Measurements from ENCODE around the gene GJC2. TPM values are rescaled to one million over a fixed set of nuclear protein-coding genes. Genes with fewer than 3 reads are reported as not detected.

The GJC2 gene
- total RNA-seq, 2 experiments from 2014 or later: 0.17 to 0.25 TPM

GRCh38 chr1:228148935-228149405 lies 760 bp upstream of the GJC2 start:
- H3K4me3 Mint-ChIP-seq: no peak overlapping the region
- no peak for DNase-seq
- no peak overlapping the region for H3K27ac Mint-ChIP-seq
- no peaks in the 10 kb centered on the region for H3K27me3 Mint-ChIP-seq (ENCODE audit: low read depth)
- no peaks in the 10 kb centered on the region for H3K36me3 Mint-ChIP-seq (ENCODE audit: low read depth)
- peaks cover 3% of the 10 kb centered on the region for H3K4me1 Mint-ChIP-seq (ENCODE audit: low read depth)
- CTCF ChIA-PET: no interaction called here
- intact Hi-C loops (cut with micrococcal nuclease): no loop called here
- no peaks in the 10 kb centered on the region for H3K9me3 Mint-ChIP-seq

- H3K27ac Mint-ChIP-seq: no peak overlapping the region
- intact Hi-C loops (cut with micrococcal nuclease): no loop called here
- CTCF ChIA-PET: no interaction called here
- peaks cover 6% of the 10 kb centered on the region for H3K4me1 Mint-ChIP-seq (ENCODE audit: low read depth)
- no peak for DNase-seq
- H3K4me3 Mint-ChIP-seq: no peak overlapping the region
- no peaks in the 10 kb centered on the region for H3K9me3 Mint-ChIP-seq
- H3K36me3 Mint-ChIP-seq (ENCODE audit: low read depth): no peaks in the 10 kb centered on the region
- no peaks in the 10 kb centered on the region for H3K27me3 Mint-ChIP-seq (ENCODE audit: low read depth)
Measured at GRCh38 chr1:228150120-228150460, 360 bp downstream of the GJC2 start.

GRCh38 chr1:228150461-228151179 lies 890 bp downstream of the GJC2 start:
- intact Hi-C loops (cut with micrococcal nuclease): no loop called here
- Mint-ChIP-seq H3K27me3 (ENCODE audit: low read depth) (no peaks in the 10 kb centered on the region), H3K4me1 (ENCODE audit: low read depth) (peaks cover 10% of the 10 kb centered on the region), H3K9me3 (no peaks in the 10 kb centered on the region), H3K4me3 (no peak overlapping the region), H3K36me3 (ENCODE audit: low read depth) (no peaks in the 10 kb centered on the region), H3K27ac (no peak overlapping the region)
- DNase-seq: no peak
- CTCF ChIA-PET: no interaction called here

- Mint-ChIP-seq H3K4me3 (no peak overlapping the region), H3K9me3 (no peaks in the 10 kb centered on the region), H3K27me3 (ENCODE audit: low read depth) (no peaks in the 10 kb centered on the region), H3K27ac (no peak overlapping the region), H3K36me3 (ENCODE audit: low read depth) (no peaks in the 10 kb centered on the region), H3K4me1 (ENCODE audit: low read depth) (peaks cover 10% of the 10 kb centered on the region)
- CTCF ChIA-PET: no interaction called here
- DNase-seq: no peak
- intact Hi-C loops (cut with micrococcal nuclease): no loop called here
Measured at GRCh38 chr1:228151180-228151925, 1.6 kb downstream of the GJC2 start.

GRCh38 chr1:228152097-228152917 lies 2.6 kb downstream of the GJC2 start:
- CTCF ChIA-PET: no interaction called here
- intact Hi-C loops (cut with micrococcal nuclease): no loop called here
- no peak for DNase-seq
- H3K4me3 Mint-ChIP-seq: no peak overlapping the region
- no peaks in the 10 kb centered on the region for H3K9me3 Mint-ChIP-seq
- peaks cover 15% of the 10 kb centered on the region for H3K4me1 Mint-ChIP-seq (ENCODE audit: low read depth)
- no peaks in the 10 kb centered on the region for H3K27me3 Mint-ChIP-seq (ENCODE audit: low read depth)
- no peak overlapping the region for H3K27ac Mint-ChIP-seq
- no peaks in the 10 kb centered on the region for H3K36me3 Mint-ChIP-seq (ENCODE audit: low read depth)

GRCh38 chr1:228152918-228153258 lies 3.2 kb downstream of the GJC2 start:
- intact Hi-C loops (cut with micrococcal nuclease): no loop called here
- H3K27ac Mint-ChIP-seq: no peak overlapping the region

GRCh38 chr1:228154021-228154669 lies 4.4 kb downstream of the GJC2 start:
- intact Hi-C loops (cut with micrococcal nuclease): no loop called here
- Mint-ChIP-seq H3K4me1 (ENCODE audit: low read depth) (peaks cover 15% of the 10 kb centered on the region), H3K27ac (no peak overlapping the region), H3K36me3 (ENCODE audit: low read depth) (no peaks in the 10 kb centered on the region), H3K4me3 (no peak overlapping the region), H3K27me3 (ENCODE audit: low read depth) (no peaks in the 10 kb centered on the region), H3K9me3 (no peaks in the 10 kb centered on the region)
- CTCF ChIA-PET: interaction anchor here (0.9 to 1.0 kb wide), 3 partner anchors 10 to 23 kb away, joined by 3 read pairs; partner anchors contain the start of gene IBA57
- DNase-seq: no peak

More at GRCh38 chr1:228152918-228153258, 3.2 kb downstream of the GJC2 start:
- Mint-ChIP-seq H3K9me3 (no peaks in the 10 kb centered on the region), H3K4me1 (ENCODE audit: low read depth) (peaks cover 15% of the 10 kb centered on the region), H3K4me3 (no peak overlapping the region), H3K27me3 (ENCODE audit: low read depth) (no peaks in the 10 kb centered on the region), H3K36me3 (ENCODE audit: low read depth) (no peaks in the 10 kb centered on the region)
- CTCF ChIA-PET: interaction anchor here (0.9 kb wide), 1 partner anchor 12 kb away, joined by 4 read pairs; no protein-coding TSS in a partner anchor
- DNase-seq: no peak

- DNase-seq: peak; percentile 59
- Mint-ChIP-seq H3K36me3 (ENCODE audit: low read depth) (no peaks in the 10 kb centered on the region), H3K27ac (no peak overlapping the region), H3K4me1 (ENCODE audit: low read depth) (peaks cover 15% of the 10 kb centered on the region), H3K4me3 (no peak overlapping the region), H3K9me3 (no peaks in the 10 kb centered on the region), H3K27me3 (ENCODE audit: low read depth) (no peaks in the 10 kb centered on the region)
- CTCF ChIA-PET: interaction anchor here (0.9 kb wide), 2 partner anchors 10 to 24 kb away, joined by 3 read pairs; no protein-coding TSS in a partner anchor
- intact Hi-C loops (cut with micrococcal nuclease): no loop called here
Measured at GRCh38 chr1:228154670-228155571, 5.2 kb downstream of the GJC2 start.

GRCh38 chr1:228155596-228156514 lies 6.1 kb downstream of the GJC2 start:
- Mint-ChIP-seq H3K9me3 (no peaks in the 10 kb centered on the region), H3K27me3 (ENCODE audit: low read depth) (no peaks in the 10 kb centered on the region), H3K27ac (no peak overlapping the region), H3K36me3 (ENCODE audit: low read depth) (no peaks in the 10 kb centered on the region), H3K4me1 (ENCODE audit: low read depth) (peaks cover 15% of the 10 kb centered on the region), H3K4me3 (no peak overlapping the region)
- DNase-seq: no peak
- intact Hi-C loops (cut with micrococcal nuclease): no loop called here
- CTCF ChIA-PET: interaction anchor here (0.6 kb wide), 1 partner anchor 357 kb away, joined by 3 read pairs; no protein-coding TSS in a partner anchor

GRCh38 chr1:228156515-228156881 lies 6.8 kb downstream of the GJC2 start:
- Mint-ChIP-seq H3K4me3 (no peak overlapping the region), H3K9me3 (no peaks in the 10 kb centered on the region), H3K4me1 (ENCODE audit: low read depth) (peaks cover 15% of the 10 kb centered on the region), H3K27me3 (ENCODE audit: low read depth) (no peaks in the 10 kb centered on the region), H3K36me3 (ENCODE audit: low read depth) (no peaks in the 10 kb centered on the region), H3K27ac (no peak overlapping the region)
- CTCF ChIA-PET: no interaction called here
- intact Hi-C loops (cut with micrococcal nuclease): no loop called here
- DNase-seq: no peak
